DMS153 (cell line): Measurements from ENCODE around the gene MAST3.
"Not testable (repeated sequence)": the region's sequence is repeated elsewhere in the genome, so short reads cannot be mapped to it uniquely, and the experiment has no call there.

Source experiments
- DNase-seq: peaks from one replicate; lab custom pipeline; 2025; lab: John Stamatoyannopoulos, UW

The MAST3 gene

GRCh38 chr19:18086590-18087138 lies 10.9 kb upstream of the MAST3 start, which contains the start of gene IL12RB1:
Gene IL12RB1, minus strand, starts transcription at chr19:18086934. Its CDS starts 111 bp downstream, at chr19:18086823.
- DNase-seq, result no peak

- not testable (repeated sequence) for DNase-seq
Measured at GRCh38 chr19:18089096-18089541, 8.5 kb upstream of the MAST3 start.

GRCh38 chr19:18089726-18090125 lies 7.9 kb upstream of the MAST3 start:
- no peak for DNase-seq

GRCh38 chr19:18090545-18091216 lies 6.9 kb upstream of the MAST3 start:
- no peak for DNase-seq

GRCh38 chr19:18091217-18091608 lies 6.4 kb upstream of the MAST3 start:
- no peak for DNase-seq

- no peak for DNase-seq
Measured at GRCh38 chr19:18093439-18094161, 4.0 kb upstream of the MAST3 start.

GRCh38 chr19:18096258-18096657 lies 1.3 kb upstream of the MAST3 start:
- no peak for DNase-seq

GRCh38 chr19:18097993-18098890 lies 664 bp downstream of the MAST3 start:
- no peak for DNase-seq

GRCh38 chr19:18098891-18099622 lies 1.5 kb downstream of the MAST3 start:
- DNase-seq, result no peak

- no peak for DNase-seq
Measured at GRCh38 chr19:18099623-18099995, 2.0 kb downstream of the MAST3 start.

- peak; percentile 21 for DNase-seq
Measured at GRCh38 chr19:18100710-18101109, 3.1 kb downstream of the MAST3 start.

GRCh38 chr19:18101268-18101667 lies 3.7 kb downstream of the MAST3 start:
- no peak for DNase-seq

GRCh38 chr19:18102916-18103542 lies 5.5 kb downstream of the MAST3 start:
- no peak for DNase-seq

- DNase-seq, result no peak
Measured at GRCh38 chr19:18104793-18105131, 7.2 kb downstream of the MAST3 start.

- DNase-seq, result not testable (repeated sequence)
Measured at GRCh38 chr19:18105259-18105658, 7.7 kb downstream of the MAST3 start.

- peak; percentile 55 for DNase-seq
Measured at GRCh38 chr19:18107235-18107634, 9.7 kb downstream of the MAST3 start.

- DNase-seq, result no peak
Measured at GRCh38 chr19:18108897-18109296, 11.3 kb downstream of the MAST3 start.

GRCh38 chr19:18109341-18109732 lies 11.8 kb downstream of the MAST3 start:
- no peak for DNase-seq

GRCh38 chr19:18109733-18110608 lies 12.4 kb downstream of the MAST3 start:
- DNase-seq, result no peak

GRCh38 chr19:18110609-18111232 lies 13.1 kb downstream of the MAST3 start:
- no peak for DNase-seq
